ENCODE results near the gene MIEF1.

The MIEF1 gene

DNA sequence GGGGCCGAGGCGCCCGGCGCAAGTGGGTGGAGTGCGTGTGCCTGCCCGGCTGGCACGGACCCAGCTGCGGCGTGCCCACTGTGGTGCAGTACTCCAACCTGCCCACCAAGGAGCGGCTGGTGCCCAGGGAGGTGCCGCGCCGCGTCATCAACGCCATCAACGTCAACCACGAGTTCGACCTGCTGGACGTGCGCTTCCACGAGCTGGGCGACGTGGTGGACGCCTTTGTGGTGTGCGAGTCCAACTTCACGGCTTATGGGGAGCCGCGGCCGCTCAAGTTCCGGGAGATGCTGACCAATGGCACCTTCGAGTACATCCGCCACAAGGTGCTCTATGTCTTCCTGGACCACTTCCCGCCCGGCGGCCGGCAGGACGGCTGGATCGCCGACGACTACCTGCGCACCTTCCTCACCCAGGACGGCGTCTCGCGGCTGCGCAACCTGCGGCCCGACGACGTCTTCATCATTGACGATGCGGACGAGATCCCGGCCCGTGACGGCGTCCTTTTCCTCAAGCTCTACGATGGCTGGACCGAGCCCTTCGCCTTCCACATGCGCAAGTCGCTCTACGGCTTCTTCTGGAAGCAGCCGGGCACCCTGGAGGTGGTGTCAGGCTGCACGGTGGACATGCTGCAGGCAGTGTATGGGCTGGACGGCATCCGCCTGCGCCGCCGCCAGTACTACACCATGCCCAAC lies 14.1 kb upstream of the MIEF1 start:
- TF ChIP-seq POLR2AphosphoS5 (IDR thresholded peaks at IDR 0.05; ENCODE audit: low read depth) = no peak

DNA sequence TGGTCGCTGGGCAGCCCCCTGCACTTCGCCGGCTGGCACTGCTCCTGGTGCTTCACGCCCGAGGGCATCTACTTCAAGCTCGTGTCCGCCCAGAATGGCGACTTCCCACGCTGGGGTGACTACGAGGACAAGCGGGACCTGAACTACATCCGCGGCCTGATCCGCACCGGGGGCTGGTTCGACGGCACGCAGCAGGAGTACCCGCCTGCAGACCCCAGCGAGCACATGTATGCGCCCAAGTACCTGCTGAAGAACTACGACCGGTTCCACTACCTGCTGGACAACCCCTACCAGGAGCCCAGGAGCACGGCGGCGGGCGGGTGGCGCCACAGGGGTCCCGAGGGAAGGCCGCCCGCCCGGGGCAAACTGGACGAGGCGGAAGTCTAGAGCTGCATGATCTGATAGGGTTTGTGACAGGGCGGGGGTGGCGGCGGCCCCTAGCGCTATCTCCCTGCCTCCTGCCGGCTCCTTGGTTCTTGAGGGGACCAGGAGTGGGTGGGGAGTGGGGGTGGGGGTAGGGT lies 13.5 kb upstream of the MIEF1 start:
- no peak overlapping the region for H3K27ac ChIP-seq (replicated peaks)
- no peak for DNase-seq (ENCODE audit: low read depth in 1 of 2, low spot score in 1 of 2)
- TF ChIP-seq, protein P1, sequence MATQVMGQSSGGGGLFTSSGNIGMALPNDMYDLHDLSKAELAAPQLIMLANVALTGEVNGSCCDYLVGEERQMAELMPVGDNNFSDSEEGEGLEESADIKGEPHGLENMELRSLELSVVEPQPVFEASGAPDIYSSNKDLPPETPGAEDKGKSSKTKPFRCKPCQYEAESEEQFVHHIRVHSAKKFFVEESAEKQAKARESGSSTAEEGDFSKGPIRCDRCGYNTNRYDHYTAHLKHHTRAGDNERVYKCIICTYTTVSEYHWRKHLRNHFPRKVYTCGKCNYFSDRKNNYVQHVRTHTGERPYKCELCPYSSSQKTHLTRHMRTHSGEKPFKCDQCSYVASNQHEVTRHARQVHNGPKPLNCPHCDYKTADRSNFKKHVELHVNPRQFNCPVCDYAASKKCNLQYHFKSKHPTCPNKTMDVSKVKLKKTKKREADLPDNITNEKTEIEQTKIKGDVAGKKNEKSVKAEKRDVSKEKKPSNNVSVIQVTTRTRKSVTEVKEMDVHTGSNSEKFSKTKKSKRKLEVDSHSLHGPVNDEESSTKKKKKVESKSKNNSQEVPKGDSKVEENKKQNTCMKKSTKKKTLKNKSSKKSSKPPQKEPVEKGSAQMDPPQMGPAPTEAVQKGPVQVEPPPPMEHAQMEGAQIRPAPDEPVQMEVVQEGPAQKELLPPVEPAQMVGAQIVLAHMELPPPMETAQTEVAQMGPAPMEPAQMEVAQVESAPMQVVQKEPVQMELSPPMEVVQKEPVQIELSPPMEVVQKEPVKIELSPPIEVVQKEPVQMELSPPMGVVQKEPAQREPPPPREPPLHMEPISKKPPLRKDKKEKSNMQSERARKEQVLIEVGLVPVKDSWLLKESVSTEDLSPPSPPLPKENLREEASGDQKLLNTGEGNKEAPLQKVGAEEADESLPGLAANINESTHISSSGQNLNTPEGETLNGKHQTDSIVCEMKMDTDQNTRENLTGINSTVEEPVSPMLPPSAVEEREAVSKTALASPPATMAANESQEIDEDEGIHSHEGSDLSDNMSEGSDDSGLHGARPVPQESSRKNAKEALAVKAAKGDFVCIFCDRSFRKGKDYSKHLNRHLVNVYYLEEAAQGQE (IDR thresholded peaks at IDR 0.05; ENCODE audit: insufficient replicate concordance, low read depth) = no peak
- no peak for TF ChIP-seq SPI1 (IDR thresholded peaks at IDR 0.05; ENCODE audit: borderline replicate concordance, low read depth)
- TF ChIP-seq, protein P2, sequence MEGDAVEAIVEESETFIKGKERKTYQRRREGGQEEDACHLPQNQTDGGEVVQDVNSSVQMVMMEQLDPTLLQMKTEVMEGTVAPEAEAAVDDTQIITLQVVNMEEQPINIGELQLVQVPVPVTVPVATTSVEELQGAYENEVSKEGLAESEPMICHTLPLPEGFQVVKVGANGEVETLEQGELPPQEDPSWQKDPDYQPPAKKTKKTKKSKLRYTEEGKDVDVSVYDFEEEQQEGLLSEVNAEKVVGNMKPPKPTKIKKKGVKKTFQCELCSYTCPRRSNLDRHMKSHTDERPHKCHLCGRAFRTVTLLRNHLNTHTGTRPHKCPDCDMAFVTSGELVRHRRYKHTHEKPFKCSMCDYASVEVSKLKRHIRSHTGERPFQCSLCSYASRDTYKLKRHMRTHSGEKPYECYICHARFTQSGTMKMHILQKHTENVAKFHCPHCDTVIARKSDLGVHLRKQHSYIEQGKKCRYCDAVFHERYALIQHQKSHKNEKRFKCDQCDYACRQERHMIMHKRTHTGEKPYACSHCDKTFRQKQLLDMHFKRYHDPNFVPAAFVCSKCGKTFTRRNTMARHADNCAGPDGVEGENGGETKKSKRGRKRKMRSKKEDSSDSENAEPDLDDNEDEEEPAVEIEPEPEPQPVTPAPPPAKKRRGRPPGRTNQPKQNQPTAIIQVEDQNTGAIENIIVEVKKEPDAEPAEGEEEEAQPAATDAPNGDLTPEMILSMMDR (IDR thresholded peaks at IDR 0.05; ENCODE audit: insufficient read depth, low read length) = no peak
- no peak for TF ChIP-seq GABPA (IDR thresholded peaks at IDR 0.05; ENCODE audit: low read depth)
- no peak for TF ChIP-seq POLR2AphosphoS5 (IDR thresholded peaks at IDR 0.05; ENCODE audit: low read depth)
- no peak overlapping the region for H3K4me3 ChIP-seq (replicated peaks; ENCODE audit: insufficient read depth, low read length)
- H3K27me3 ChIP-seq (ENCODE audit: insufficient read depth, poor library complexity, severe bottlenecking) = no peaks in the 10 kb centered on the region

More for the DNA sequence above, 14.1 kb upstream of the MIEF1 start:
- no peak overlapping the region for H3K4me3 ChIP-seq (replicated peaks; ENCODE audit: insufficient read depth, low read length)
- no peaks in the 10 kb centered on the region for H3K27me3 ChIP-seq (ENCODE audit: insufficient read depth, poor library complexity, severe bottlenecking)
- no peak for DNase-seq (ENCODE audit: low read depth in 1 of 2, low spot score in 1 of 2)
- H3K27ac ChIP-seq (replicated peaks) = no peak overlapping the region

DNA sequence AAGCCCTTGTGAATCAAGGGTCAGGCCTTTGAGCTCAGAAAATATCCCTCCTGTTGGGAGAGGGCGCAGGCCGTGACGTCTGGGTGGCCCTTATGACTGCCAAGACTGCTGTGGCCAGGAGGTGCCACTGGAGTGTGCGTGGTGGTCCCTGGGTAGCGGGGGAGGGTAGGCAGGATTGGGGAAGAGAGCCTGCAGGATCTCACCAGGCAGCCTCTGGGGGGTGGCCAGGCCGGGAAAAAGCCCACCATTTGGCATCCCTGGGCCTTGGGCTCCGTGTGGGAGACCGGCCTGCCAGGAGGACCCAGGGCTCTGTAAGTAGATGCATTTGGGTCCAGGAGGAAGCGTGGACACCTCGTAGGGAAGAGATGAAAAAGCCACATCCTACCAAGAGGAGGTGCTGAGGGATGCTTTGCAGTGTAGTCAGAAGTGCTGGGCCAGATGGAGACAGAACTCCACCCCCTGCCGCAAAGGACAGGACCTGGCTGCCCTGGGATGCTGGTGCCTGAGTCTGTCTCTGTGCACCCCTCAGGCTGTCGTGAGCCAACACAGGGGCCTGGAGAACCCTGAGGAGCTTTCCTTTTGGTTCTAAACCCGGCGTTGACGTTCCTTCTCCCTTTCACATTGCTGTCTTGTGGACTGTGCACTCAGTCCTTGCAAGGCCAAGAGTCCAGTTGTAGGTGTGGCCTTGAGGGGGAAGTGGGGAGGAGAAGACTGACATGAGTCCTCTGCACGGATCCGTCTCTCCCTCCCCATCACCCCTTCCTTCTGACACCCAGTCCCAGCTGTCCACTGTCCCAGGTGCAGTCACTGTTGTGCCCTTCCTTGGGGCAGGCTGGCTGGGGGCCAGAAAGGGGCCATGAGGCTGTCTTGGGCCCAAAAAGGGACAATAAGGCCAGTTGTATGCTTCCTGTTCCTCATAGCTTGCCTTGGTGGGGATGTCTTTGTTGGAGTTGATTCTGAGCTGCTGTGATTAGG lies 12.7 kb upstream of the MIEF1 start:
- no peaks in the 10 kb centered on the region for H3K27me3 ChIP-seq (ENCODE audit: insufficient read depth, poor library complexity, severe bottlenecking)
- H3K4me3 ChIP-seq (replicated peaks; ENCODE audit: insufficient read depth, low read length) = no peak overlapping the region
- peak in 1 of 2 experiments; percentile 15 for DNase-seq (ENCODE audit: low read depth in 1 of 2, low spot score in 1 of 2)
- TF ChIP-seq POLR2AphosphoS5 (IDR thresholded peaks at IDR 0.05; ENCODE audit: low read depth) (no peak), SPI1 (IDR thresholded peaks at IDR 0.05; ENCODE audit: borderline replicate concordance, low read depth) (no peak), GABPA (IDR thresholded peaks at IDR 0.05; ENCODE audit: low read depth) (no peak)
- TF ChIP-seq, protein P1 (IDR thresholded peaks at IDR 0.05; ENCODE audit: insufficient replicate concordance, low read depth) = no peak
- TF ChIP-seq, protein P2 (IDR thresholded peaks at IDR 0.05; ENCODE audit: insufficient read depth, low read length) = no peak
- H3K27ac ChIP-seq (replicated peaks) = peak overlapping the region; percentile 9; the same call in 1 of the 2 replicates

Data from HL-60 (cell line).